ENCODE measurements around the gene PRKCA. TPM values are rescaled to one million over a fixed set of nuclear protein-coding genes. Genes with fewer than 3 reads are reported as not detected.
"Not testable (repeated sequence)": the region's sequence is repeated elsewhere in the genome, so short reads cannot be mapped to it uniquely, and the experiment has no call there.

PRKCA gene
- total RNA-seq, 1 donor from 2014 or later: 5.6 TPM

- no peak overlapping the region for H3K4me3 ChIP-seq
- H3K4me1 ChIP-seq: peaks cover 24% of the 10 kb centered on the region
- H3K27me3 ChIP-seq (ENCODE audit: low read depth): no peaks in the 10 kb centered on the region
- H3K9me3 ChIP-seq (replicated peaks): no peaks in the 10 kb centered on the region
- no peaks in the 10 kb centered on the region for H3K36me3 ChIP-seq
- no peak for DNase-seq
- H3K27ac ChIP-seq (replicated peaks): no peak overlapping the region
- intact Hi-C loops (cut with micrococcal nuclease): no loop called here
- no peak for TF ChIP-seq CTCF (IDR thresholded peaks at IDR 0.05; ENCODE audit: borderline replicate concordance)
These were observed 418.2 kb downstream of the PRKCA start for GRCh38 chr17:66720567-66720966.

GRCh38 chr17:66722341-66722740 lies 419.9 kb downstream of the PRKCA start:
- TF ChIP-seq CTCF (IDR thresholded peaks at IDR 0.05; ENCODE audit: borderline replicate concordance): no peak
- H3K4me1 ChIP-seq: peaks cover 18% of the 10 kb centered on the region
- no peak overlapping the region for H3K27ac ChIP-seq (replicated peaks)
- intact Hi-C loops (cut with micrococcal nuclease): no loop called here
- H3K27me3 ChIP-seq (ENCODE audit: low read depth): no peaks in the 10 kb centered on the region
- no peaks in the 10 kb centered on the region for H3K9me3 ChIP-seq (replicated peaks)
- no peak for DNase-seq
- no peak overlapping the region for H3K4me3 ChIP-seq
- H3K36me3 ChIP-seq: no peaks in the 10 kb centered on the region

- H3K27me3 ChIP-seq (ENCODE audit: low read depth): no peaks in the 10 kb centered on the region
- no peaks in the 10 kb centered on the region for H3K9me3 ChIP-seq (replicated peaks)
- intact Hi-C loops (cut with micrococcal nuclease): no loop called here
- no peaks in the 10 kb centered on the region for H3K36me3 ChIP-seq
- H3K4me1 ChIP-seq: peaks cover 18% of the 10 kb centered on the region
- no peak for TF ChIP-seq CTCF (IDR thresholded peaks at IDR 0.05; ENCODE audit: borderline replicate concordance)
- H3K27ac ChIP-seq (replicated peaks): no peak overlapping the region
- no peak overlapping the region for H3K4me3 ChIP-seq
- peak; percentile 17 for DNase-seq
These were observed 422.3 kb downstream of the PRKCA start for GRCh38 chr17:66724581-66725341.

- H3K9me3 ChIP-seq (replicated peaks); intact Hi-C loops (cut with micrococcal nuclease); DNase-seq; H3K36me3 ChIP-seq; H3K4me3 ChIP-seq; H3K27me3 ChIP-seq (ENCODE audit: low read depth); H3K27ac ChIP-seq (replicated peaks): not testable (repeated sequence)
- peaks cover 18% of the 10 kb centered on the region for H3K4me1 ChIP-seq
These were observed 423.0 kb downstream of the PRKCA start for GRCh38 chr17:66725438-66725837.

GRCh38 chr17:66725956-66726355 lies 423.5 kb downstream of the PRKCA start:
- intact Hi-C loops (cut with micrococcal nuclease): no loop called here

More at GRCh38 chr17:66725956-66726355, 423.5 kb downstream of the PRKCA start:
- Histone ChIP-seq H3K36me3 (no peaks in the 10 kb centered on the region), H3K4me3 (no peak overlapping the region), H3K27me3 (ENCODE audit: low read depth) (no peaks in the 10 kb centered on the region), H3K4me1 (peaks cover 18% of the 10 kb centered on the region), H3K27ac (replicated peaks) (no peak overlapping the region), H3K9me3 (replicated peaks) (no peaks in the 10 kb centered on the region)
- DNase-seq: no peak
- no peak for TF ChIP-seq CTCF (IDR thresholded peaks at IDR 0.05; ENCODE audit: borderline replicate concordance)
